Immature natural killer cell (primary cell): ENCODE measurements around the gene MLH1. TPM values are rescaled to one million over a fixed set of nuclear protein-coding genes. Genes with fewer than 3 reads are reported as not detected.
"Not testable (repeated sequence)": the region's sequence is repeated elsewhere in the genome, so short reads cannot be mapped to it uniquely, and the experiment has no call there.

ENCODE experiments used
- DNase-seq, 3 donors: peaks; one replicate each; pipeline ENCODE4 v3.0.0; 2022; ENCODE audit warnings: mixed read lengths in 1 of 3
- H3K27ac Mint-ChIP-seq, 6 donors: one replicate each; pipeline ENCODE4 v1.8.0; 2020; ENCODE audit warnings: mixed read lengths in 6 of 6, mild to moderate bottlenecking in 5 of 6, inconsistent platforms in 4 of 6, moderate library complexity in 3 of 6
- H3K27me3 Mint-ChIP-seq, 3 donors: one replicate each; pipeline ENCODE4 v1.8.0; 2020 to 2021; ENCODE audit warnings: low read depth in 3 of 3, mild to moderate bottlenecking in 3 of 3, mixed read lengths in 3 of 3, moderate library complexity in 3 of 3, inconsistent platforms in 1 of 3
- H3K36me3 Mint-ChIP-seq, 3 donors: one replicate each; pipeline ENCODE4 v1.8.0; 2020; ENCODE audit warnings: mixed read lengths in 3 of 3, inconsistent platforms in 2 of 3, mild to moderate bottlenecking in 2 of 3
- H3K4me1 Mint-ChIP-seq, 2 donors: one replicate each; pipeline ENCODE4 v1.8.0; 2020; ENCODE audit warnings: inconsistent platforms in 2 of 2, mild to moderate bottlenecking in 2 of 2, mixed read lengths in 2 of 2, moderate library complexity in 1 of 2
- H3K4me3 Mint-ChIP-seq, 5 donors: one replicate each; pipeline ENCODE4 v1.8.0; 2020; ENCODE audit warnings: mild to moderate bottlenecking in 5 of 5, mixed read lengths in 5 of 5, inconsistent platforms in 3 of 5, moderate library complexity in 3 of 5
- H3K9me3 Mint-ChIP-seq, 6 donors: one replicate each; pipeline ENCODE4 v1.8.0; 2020; ENCODE audit warnings: mild to moderate bottlenecking in 6 of 6, mixed read lengths in 6 of 6, inconsistent platforms in 4 of 6, moderate library complexity in 3 of 6
- polyA plus RNA-seq, 3 donors: library from polyadenylated mRNA; unstranded; fragments of 300-500 nt; fragmentation: Illumina TruSeq; gene quantifications; one replicate each; pipeline ENCODE4 v1.2.3, GENCODE V29; 2021

The MLH1 gene
- polyA plus RNA-seq, 3 donors from 2014 or later: 19.5 to 25.2 (median 23.8) TPM

GRCh38 chr3:36960502-36960901 is 32.8 kb upstream of the MLH1 start:
- no peak overlapping the region for H3K4me3 Mint-ChIP-seq
- H3K27me3 Mint-ChIP-seq: peaks cover 0 to 8% (median 2%) of the 10 kb centered on the region in 3 donors
- no peaks in the 10 kb centered on the region for H3K9me3 Mint-ChIP-seq
- DNase-seq: no peak
- no peak overlapping the region for H3K27ac Mint-ChIP-seq
- peaks cover 6 to 17% of the 10 kb centered on the region in 2 donors for H3K4me1 Mint-ChIP-seq
- H3K36me3 Mint-ChIP-seq: no peaks in the 10 kb centered on the region

GRCh38 chr3:36963008-36963407 is 30.3 kb upstream of the MLH1 start:
- H3K27me3 Mint-ChIP-seq, H3K27ac Mint-ChIP-seq, H3K36me3 Mint-ChIP-seq, DNase-seq, H3K4me3 Mint-ChIP-seq, H3K9me3 Mint-ChIP-seq: not testable (repeated sequence)
- H3K4me1 Mint-ChIP-seq: peaks cover 5 to 10% of the 10 kb centered on the region in 2 donors

GRCh38 chr3:36964331-36964730 is 29.0 kb upstream of the MLH1 start:
- Mint-ChIP-seq H3K27ac (no peak overlapping the region), H3K27me3 (peaks cover 0 to 8% (median 2%) of the 10 kb centered on the region in 3 donors)

GRCh38 chr3:36964817-36965216 is 28.5 kb upstream of the MLH1 start:
- no peak overlapping the region for H3K27ac Mint-ChIP-seq
- H3K4me3 Mint-ChIP-seq: no peak overlapping the region
- no peaks in the 10 kb centered on the region for H3K9me3 Mint-ChIP-seq
- H3K27me3 Mint-ChIP-seq: peaks cover 0 to 8% (median 2%) of the 10 kb centered on the region in 3 donors
- DNase-seq: no peak
- H3K36me3 Mint-ChIP-seq: no peaks in the 10 kb centered on the region
- peaks cover 7 to 9% of the 10 kb centered on the region in 2 donors for H3K4me1 Mint-ChIP-seq

More at GRCh38 chr3:36964331-36964730, 29.0 kb upstream of the MLH1 start:
- H3K4me1 Mint-ChIP-seq: peaks cover 3 to 4% of the 10 kb centered on the region in 2 donors
- no peak for DNase-seq
- H3K36me3 Mint-ChIP-seq: no peaks in the 10 kb centered on the region
- H3K4me3 Mint-ChIP-seq: no peak overlapping the region
- H3K9me3 Mint-ChIP-seq: no peaks in the 10 kb centered on the region

GRCh38 chr3:36965440-36965839 is 27.9 kb upstream of the MLH1 start:
- H3K4me1 Mint-ChIP-seq: peaks cover 11 to 13% of the 10 kb centered on the region in 2 donors
- no peak overlapping the region for H3K4me3 Mint-ChIP-seq
- no peak overlapping the region for H3K27ac Mint-ChIP-seq

GRCh38 chr3:36969085-36969484 is 24.2 kb upstream of the MLH1 start:
- peak overlapping the region in 1 of 6 donors; percentile 71 for H3K27ac Mint-ChIP-seq
- H3K9me3 Mint-ChIP-seq: peaks cover 0 to 2% (median 0%) of the 10 kb centered on the region in 6 donors
- H3K36me3 Mint-ChIP-seq: no peaks in the 10 kb centered on the region
- H3K27me3 Mint-ChIP-seq: no peaks in the 10 kb centered on the region
- H3K4me3 Mint-ChIP-seq: no peak overlapping the region
- no peak for DNase-seq
- peaks cover 11 to 13% of the 10 kb centered on the region in 2 donors for H3K4me1 Mint-ChIP-seq

More at GRCh38 chr3:36965440-36965839, 27.9 kb upstream of the MLH1 start:
- H3K9me3 Mint-ChIP-seq: no peaks in the 10 kb centered on the region
- no peaks in the 10 kb centered on the region for H3K36me3 Mint-ChIP-seq
- DNase-seq: no peak
- peaks cover 0 to 6% (median 2%) of the 10 kb centered on the region in 3 donors for H3K27me3 Mint-ChIP-seq

- no peak for DNase-seq
- peaks cover 0 to under 1% (median 0%) of the 10 kb centered on the region in 3 donors for H3K36me3 Mint-ChIP-seq
Measured at GRCh38 chr3:36969540-36970432, 23.5 kb upstream of the MLH1 start.

GRCh38 chr3:36972163-36972562 is 21.2 kb upstream of the MLH1 start:
- no peak for DNase-seq
- no peaks in the 10 kb centered on the region for H3K27me3 Mint-ChIP-seq
- H3K4me3 Mint-ChIP-seq: no peak overlapping the region

More at GRCh38 chr3:36969540-36970432, 23.5 kb upstream of the MLH1 start:
- Mint-ChIP-seq H3K4me1 (peaks cover 11 to 13% of the 10 kb centered on the region in 2 donors), H3K27me3 (no peaks in the 10 kb centered on the region), H3K9me3 (peaks cover 0 to 2% (median 0%) of the 10 kb centered on the region in 6 donors), H3K4me3 (no peak overlapping the region), H3K27ac (peak overlapping the region; percentile 4 to 83 (median 70))

GRCh38 chr3:36973139-36973538 is 20.2 kb upstream of the MLH1 start:
- H3K4me1 Mint-ChIP-seq: peaks cover 11 to 13% of the 10 kb centered on the region in 2 donors
- H3K36me3 Mint-ChIP-seq: peaks cover 4 to 10% (median 8%) of the 10 kb centered on the region in 3 donors
- H3K4me3 Mint-ChIP-seq: no peak overlapping the region
- no peak for DNase-seq
- no peak overlapping the region for H3K27ac Mint-ChIP-seq
- peaks cover 0 to 11% (median 0%) of the 10 kb centered on the region in 6 donors for H3K9me3 Mint-ChIP-seq
- H3K27me3 Mint-ChIP-seq: no peaks in the 10 kb centered on the region

More at GRCh38 chr3:36972163-36972562, 21.2 kb upstream of the MLH1 start:
- Mint-ChIP-seq H3K9me3 (peaks cover 0 to 2% (median 0%) of the 10 kb centered on the region in 6 donors), H3K4me1 (peaks cover 11 to 13% of the 10 kb centered on the region in 2 donors), H3K36me3 (peaks cover 4 to 8% (median 6%) of the 10 kb centered on the region in 3 donors), H3K27ac (no peak overlapping the region)

- Mint-ChIP-seq H3K4me3 (no peak overlapping the region), H3K9me3 (peaks cover 5 to 12% (median 9%) of the 10 kb centered on the region in 6 donors), H3K36me3 (peaks cover 34 to 46% (median 43%) of the 10 kb centered on the region in 3 donors), H3K27me3 (no peaks in the 10 kb centered on the region), H3K4me1 (peaks cover 0 to 4% of the 10 kb centered on the region in 2 donors), H3K27ac (no peak overlapping the region)
- DNase-seq: no peak
Measured at GRCh38 chr3:36981006-36981405, 12.3 kb upstream of the MLH1 start.

GRCh38 chr3:36988356-36988755 is 5.0 kb upstream of the MLH1 start:
- Mint-ChIP-seq H3K27me3 (peaks cover 0 to 7% (median 0%) of the 10 kb centered on the region in 3 donors), H3K4me3 (peak overlapping the region; percentile 1 to 43 (median 15)), H3K4me1 (peaks cover 31 to 46% of the 10 kb centered on the region in 2 donors), H3K36me3 (peaks cover 24 to 29% (median 27%) of the 10 kb centered on the region in 3 donors), H3K9me3 (no peaks in the 10 kb centered on the region), H3K27ac (peak overlapping the region; percentile 3 to 77 (median 18))
- DNase-seq: no peak

- H3K27ac Mint-ChIP-seq: peak overlapping the region in 5 of 6 donors; percentile 20 to 66 (median 36)
- peaks cover 31 to 46% of the 10 kb centered on the region in 2 donors for H3K4me1 Mint-ChIP-seq
- H3K27me3 Mint-ChIP-seq: peaks cover 0 to 7% (median 0%) of the 10 kb centered on the region in 3 donors
- peak overlapping the region; percentile 19 to 57 (median 51) for H3K4me3 Mint-ChIP-seq
- peaks cover 24 to 26% (median 24%) of the 10 kb centered on the region in 3 donors for H3K36me3 Mint-ChIP-seq
- no peak for DNase-seq
- no peaks in the 10 kb centered on the region for H3K9me3 Mint-ChIP-seq
Measured at GRCh38 chr3:36989005-36989404, 4.3 kb upstream of the MLH1 start.

GRCh38 chr3:36989568-36989967 is 3.8 kb upstream of the MLH1 start:
- Mint-ChIP-seq H3K4me1 (peaks cover 31 to 46% of the 10 kb centered on the region in 2 donors), H3K27ac (peak overlapping the region in 5 of 6 donors; percentile 20 to 66 (median 36)), H3K27me3 (peaks cover 0 to 7% (median 0%) of the 10 kb centered on the region in 3 donors), H3K36me3 (peaks cover 21 to 27% (median 25%) of the 10 kb centered on the region in 3 donors), H3K9me3 (no peaks in the 10 kb centered on the region), H3K4me3 (peak overlapping the region; percentile 18 to 56 (median 21))
- no peak for DNase-seq

GRCh38 chr3:36991147-36991546 is 2.2 kb upstream of the MLH1 start:
- H3K27ac Mint-ChIP-seq: peak overlapping the region in 1 of 6 donors; percentile 25
- H3K4me1 Mint-ChIP-seq: peaks cover 31 to 41% of the 10 kb centered on the region in 2 donors
- no peaks in the 10 kb centered on the region for H3K9me3 Mint-ChIP-seq
- peaks cover 0 to 7% (median 0%) of the 10 kb centered on the region in 3 donors for H3K27me3 Mint-ChIP-seq
- DNase-seq: no peak
- peaks cover 8 to 14% (median 13%) of the 10 kb centered on the region in 3 donors for H3K36me3 Mint-ChIP-seq
- no peak overlapping the region for H3K4me3 Mint-ChIP-seq
